Activated T-cell treated with anti-CD3 and anti-CD28 coated beads, Interleukin-2, amount 50 U/mL, for 72 hours (primary cell): Measurements from ENCODE around the gene AATK. TPM values are rescaled to one million over a fixed set of nuclear protein-coding genes. Genes with fewer than 3 reads are reported as not detected.

Experiments used
- ATAC-seq, 2 donors: fragments of 150-1000 bp; cut with Tn5 transposase; replicated peaks in 1 of 2; 2 replicates each; pipeline ENCODE4 v1.10.0; 2021; ENCODE audit warnings: moderate library complexity in 2 of 2, mild to moderate bottlenecking in 1 of 2
- DNase-seq, 2 donors: peaks; one replicate each; pipeline ENCODE4 v3.0.0; 2021 to 2022; ENCODE audit warnings: mixed read lengths in 1 of 2
- H3K27ac Mint-ChIP-seq: one replicate; pipeline ENCODE4 v1.8.0; 2022; ENCODE audit warnings: mild to moderate bottlenecking, moderate library complexity, mixed read lengths
- H3K27me3 Mint-ChIP-seq: one replicate; pipeline ENCODE4 v1.8.0; 2022; ENCODE audit warnings: low read depth, mixed read lengths
- H3K36me3 Mint-ChIP-seq, 2 donors: one replicate each; pipeline ENCODE4 v1.8.0; 2022; ENCODE audit warnings: mixed read lengths in 2 of 2, mild to moderate bottlenecking in 1 of 2; ENCODE audit not compliant: insufficient read depth in 2 of 2
- H3K4me1 Mint-ChIP-seq: one replicate; pipeline ENCODE4 v1.8.0; 2022; ENCODE audit warnings: low read depth, mixed read lengths
- H3K4me3 Mint-ChIP-seq, 2 donors: one replicate each; pipeline ENCODE4 v1.8.0; 2022; ENCODE audit warnings: mild to moderate bottlenecking in 2 of 2, mixed read lengths in 2 of 2, moderate library complexity in 2 of 2
- H3K9me3 Mint-ChIP-seq, 2 donors: one replicate each; pipeline ENCODE4 v1.8.0; 2022; ENCODE audit warnings: mixed read lengths in 2 of 2
- total RNA-seq, 2 donors: library from RNA; stranded (reverse); gene quantifications; one replicate each; pipeline ENCODE4 v1.2.3, GENCODE V29; 2022

AATK gene
- total RNA-seq, 2 donors from 2014 or later = 0.48 to 0.81 TPM

GRCh38 chr17:81137248-81137647 lies 28.8 kb downstream of the AATK start:
- Mint-ChIP-seq H3K27me3 (peaks cover 4% of the 10 kb centered on the region), H3K4me1 (no peaks in the 10 kb centered on the region), H3K36me3 (no peaks in the 10 kb centered on the region), H3K4me3 (no peak overlapping the region), H3K27ac (no peak overlapping the region), H3K9me3 (peaks cover 6 to 13% of the 10 kb centered on the region in 2 donors)
- DNase-seq (no peak), ATAC-seq (no peak)

GRCh38 chr17:81136366-81136765 lies 29.7 kb downstream of the AATK start:
- Mint-ChIP-seq H3K27ac (no peak overlapping the region), H3K4me3 (no peak overlapping the region), H3K27me3 (no peaks in the 10 kb centered on the region), H3K36me3 (no peaks in the 10 kb centered on the region), H3K9me3 (peaks cover 6 to 13% of the 10 kb centered on the region in 2 donors), H3K4me1 (no peaks in the 10 kb centered on the region)
- DNase-seq = no peak
- ATAC-seq = no peak

GRCh38 chr17:81135505-81136278 lies 30.3 kb downstream of the AATK start:
- DNase-seq = no peak
- Mint-ChIP-seq H3K9me3 (peaks cover 6 to 13% of the 10 kb centered on the region in 2 donors), H3K27me3 (no peaks in the 10 kb centered on the region), H3K4me3 (no peak overlapping the region), H3K36me3 (no peaks in the 10 kb centered on the region), H3K4me1 (no peaks in the 10 kb centered on the region), H3K27ac (no peak overlapping the region)
- no peak for ATAC-seq

- Mint-ChIP-seq H3K9me3 (peaks cover 6 to 13% of the 10 kb centered on the region in 2 donors), H3K27me3 (no peaks in the 10 kb centered on the region), H3K27ac (no peak overlapping the region), H3K36me3 (no peaks in the 10 kb centered on the region), H3K4me3 (no peak overlapping the region), H3K4me1 (no peaks in the 10 kb centered on the region)
- ATAC-seq = no peak
- no peak for DNase-seq
These were observed 31.8 kb downstream of the AATK start for GRCh38 chr17:81134064-81134781.

- H3K27ac Mint-ChIP-seq = no peak overlapping the region
- peaks cover 1 to 6% of the 10 kb centered on the region in 2 donors for H3K9me3 Mint-ChIP-seq
- ATAC-seq = no peak
- H3K4me3 Mint-ChIP-seq = no peak overlapping the region
- no peaks in the 10 kb centered on the region for H3K27me3 Mint-ChIP-seq
- no peaks in the 10 kb centered on the region for H3K36me3 Mint-ChIP-seq
- no peaks in the 10 kb centered on the region for H3K4me1 Mint-ChIP-seq
- no peak for DNase-seq
These were observed 33.0 kb downstream of the AATK start for GRCh38 chr17:81132770-81133723.

DNA sequence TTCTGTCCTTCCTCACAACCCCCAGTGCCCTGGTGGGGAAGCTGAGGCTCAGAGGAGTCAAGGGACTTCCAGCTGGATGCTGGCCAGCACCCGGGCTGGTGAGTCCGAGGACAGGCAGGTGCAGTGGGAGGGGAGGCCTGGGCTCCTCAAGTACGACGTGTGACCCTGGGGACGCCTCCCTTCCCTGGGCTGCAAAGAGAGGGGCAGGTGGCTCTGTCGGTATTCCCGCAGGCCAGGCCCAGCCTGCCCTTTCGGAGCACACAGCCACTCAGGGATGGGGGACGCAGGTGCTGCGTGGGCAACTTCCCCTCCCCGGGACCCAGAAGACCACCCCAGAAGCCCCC lies 33.9 kb downstream of the AATK start:
- no peak overlapping the region for H3K4me3 Mint-ChIP-seq
- H3K9me3 Mint-ChIP-seq = no peaks in the 10 kb centered on the region
- DNase-seq (no peak), ATAC-seq (no peak)
- no peaks in the 10 kb centered on the region for H3K36me3 Mint-ChIP-seq
- no peaks in the 10 kb centered on the region for H3K4me1 Mint-ChIP-seq
- no peak overlapping the region for H3K27ac Mint-ChIP-seq
- H3K27me3 Mint-ChIP-seq = no peaks in the 10 kb centered on the region

DNA sequence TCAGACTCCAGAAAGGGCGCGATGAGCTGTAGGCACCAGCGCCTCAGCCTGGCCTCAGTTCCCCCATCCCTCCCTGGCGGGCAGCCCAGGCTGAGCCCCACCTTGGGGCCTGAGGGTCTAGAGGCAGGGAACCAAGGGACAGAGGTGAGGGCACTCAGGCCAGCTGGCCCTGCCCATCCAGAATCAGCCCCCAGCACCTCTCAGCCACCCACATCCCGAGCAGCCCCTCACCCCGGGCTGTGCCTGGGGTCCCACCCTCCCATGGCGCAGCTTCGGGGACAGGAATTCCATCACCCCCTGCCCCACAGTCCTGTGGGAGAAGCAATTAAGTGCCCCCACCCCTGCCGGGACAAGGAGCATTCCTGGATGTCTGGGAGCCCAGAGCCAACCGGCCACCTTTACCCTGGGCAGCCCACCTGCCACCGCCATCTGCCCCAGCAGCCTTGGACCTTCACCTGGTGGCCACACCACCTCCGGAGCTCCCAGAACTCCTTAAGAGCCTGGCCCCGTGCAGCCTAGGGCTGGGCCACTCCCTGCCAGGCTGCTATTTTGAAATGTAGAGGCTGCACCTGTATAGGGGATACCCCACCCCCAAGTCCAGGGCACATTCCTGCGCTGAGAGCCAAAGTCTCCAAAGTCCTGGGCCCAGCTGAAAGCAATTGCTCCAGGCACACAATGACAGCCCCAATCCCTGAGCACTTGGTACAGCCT lies 34.4 kb downstream of the AATK start:
- ATAC-seq = no peak
- DNase-seq = no peak
- no peaks in the 10 kb centered on the region for H3K27me3 Mint-ChIP-seq
- no peaks in the 10 kb centered on the region for H3K9me3 Mint-ChIP-seq
- no peaks in the 10 kb centered on the region for H3K4me1 Mint-ChIP-seq
- no peak overlapping the region for H3K4me3 Mint-ChIP-seq
- no peaks in the 10 kb centered on the region for H3K36me3 Mint-ChIP-seq
- H3K27ac Mint-ChIP-seq = no peak overlapping the region

DNA sequence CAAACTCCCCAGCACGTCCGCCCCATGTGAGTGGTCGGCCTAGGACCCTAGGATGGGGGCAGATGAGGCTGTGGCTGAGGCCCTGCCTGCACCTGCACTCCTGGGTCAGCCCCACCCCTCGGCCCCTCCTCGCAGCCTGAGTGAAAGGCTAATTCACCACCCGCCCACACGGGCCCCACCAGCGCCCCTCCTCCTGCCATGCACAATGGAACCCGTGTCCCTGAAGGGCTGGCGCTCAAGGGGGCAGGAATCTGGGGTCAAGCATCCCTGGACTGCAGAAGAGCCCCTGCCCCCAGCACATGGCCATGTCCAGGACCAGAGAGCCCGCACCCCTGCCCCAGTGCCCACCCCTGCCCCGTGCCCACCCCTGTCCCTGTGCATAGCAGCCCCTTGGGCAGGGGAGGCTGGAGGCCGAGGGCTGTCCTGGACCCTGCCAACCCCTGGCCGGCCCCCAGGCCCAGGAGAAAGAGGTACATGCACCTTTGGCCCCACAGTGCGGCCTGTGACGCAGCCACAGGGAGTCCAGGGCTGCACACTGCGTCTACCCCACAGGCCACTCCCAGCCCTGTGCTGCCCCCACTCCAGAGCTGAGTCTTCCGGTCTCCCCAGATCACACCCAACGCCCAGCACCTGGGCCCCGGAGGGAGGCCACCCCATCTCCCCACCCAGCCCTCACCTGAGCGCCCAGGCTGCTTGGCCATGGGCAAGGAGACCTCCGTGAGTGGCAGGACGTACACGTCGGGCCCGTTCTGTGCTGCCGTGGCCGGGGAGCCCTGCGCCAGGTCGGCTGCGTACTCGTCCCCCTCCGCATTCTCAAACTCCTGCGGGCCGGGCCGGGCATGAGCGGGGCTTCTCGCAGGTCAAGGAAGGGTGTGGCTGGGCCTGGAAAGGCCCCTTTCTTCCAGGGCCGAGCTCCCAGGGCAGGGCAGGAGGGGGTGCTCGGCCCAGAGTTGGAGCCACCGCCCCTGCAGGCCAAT lies 35.3 kb downstream of the AATK start:
- Mint-ChIP-seq H3K36me3 (no peaks in the 10 kb centered on the region), H3K27me3 (no peaks in the 10 kb centered on the region), H3K4me3 (no peak overlapping the region), H3K4me1 (no peaks in the 10 kb centered on the region), H3K9me3 (no peaks in the 10 kb centered on the region), H3K27ac (no peak overlapping the region)
- ATAC-seq = no peak
- DNase-seq = no peak

- DNase-seq = no peak
- no peaks in the 10 kb centered on the region for H3K27me3 Mint-ChIP-seq
- H3K9me3 Mint-ChIP-seq = no peaks in the 10 kb centered on the region
- H3K4me3 Mint-ChIP-seq = no peak overlapping the region
- H3K36me3 Mint-ChIP-seq = no peaks in the 10 kb centered on the region
- H3K27ac Mint-ChIP-seq = no peak overlapping the region
- no peaks in the 10 kb centered on the region for H3K4me1 Mint-ChIP-seq
- ATAC-seq = no peak
These were observed 36.2 kb downstream of the AATK start for GRCh38 chr17:81129711-81130367.

- no peaks in the 10 kb centered on the region for H3K27me3 Mint-ChIP-seq
- no peaks in the 10 kb centered on the region for H3K9me3 Mint-ChIP-seq
- H3K27ac Mint-ChIP-seq = no peak overlapping the region
- DNase-seq (no peak), ATAC-seq (no peak)
- no peaks in the 10 kb centered on the region for H3K36me3 Mint-ChIP-seq
- no peaks in the 10 kb centered on the region for H3K4me1 Mint-ChIP-seq
- H3K4me3 Mint-ChIP-seq = no peak overlapping the region
These were observed 36.7 kb downstream of the AATK start for GRCh38 chr17:81129289-81129688.

GRCh38 chr17:81128774-81129173 lies 37.2 kb downstream of the AATK start:
- ATAC-seq = no peak
- Mint-ChIP-seq H3K9me3 (no peaks in the 10 kb centered on the region), H3K4me1 (no peaks in the 10 kb centered on the region), H3K4me3 (no peak overlapping the region), H3K36me3 (no peaks in the 10 kb centered on the region), H3K27ac (no peak overlapping the region), H3K27me3 (no peaks in the 10 kb centered on the region)
- DNase-seq = no peak
